NCI-H460 (cell line): ENCODE measurements around the gene SOX6. TPM values are rescaled to one million over a fixed set of nuclear protein-coding genes. Genes with fewer than 3 reads are reported as not detected.

ENCODE experiments used
- DNase-seq: peaks from one replicate; pipeline ENCODE4 v3.0.0-alpha.2; 2016; ENCODE audit warnings: low read depth; ENCODE audit errors: extremely low read depth
- total RNA-seq: library from RNA; depleted of rRNA; stranded (reverse); fragments of >200 nt; shearing (Covaris generic); gene quantifications from 2 replicates; pipeline ENCODE4 v1.2.3, GENCODE V29; 2014

Gene SOX6
- total RNA-seq, 1 experiment from 2014 or later = 17.2 TPM

DNA sequence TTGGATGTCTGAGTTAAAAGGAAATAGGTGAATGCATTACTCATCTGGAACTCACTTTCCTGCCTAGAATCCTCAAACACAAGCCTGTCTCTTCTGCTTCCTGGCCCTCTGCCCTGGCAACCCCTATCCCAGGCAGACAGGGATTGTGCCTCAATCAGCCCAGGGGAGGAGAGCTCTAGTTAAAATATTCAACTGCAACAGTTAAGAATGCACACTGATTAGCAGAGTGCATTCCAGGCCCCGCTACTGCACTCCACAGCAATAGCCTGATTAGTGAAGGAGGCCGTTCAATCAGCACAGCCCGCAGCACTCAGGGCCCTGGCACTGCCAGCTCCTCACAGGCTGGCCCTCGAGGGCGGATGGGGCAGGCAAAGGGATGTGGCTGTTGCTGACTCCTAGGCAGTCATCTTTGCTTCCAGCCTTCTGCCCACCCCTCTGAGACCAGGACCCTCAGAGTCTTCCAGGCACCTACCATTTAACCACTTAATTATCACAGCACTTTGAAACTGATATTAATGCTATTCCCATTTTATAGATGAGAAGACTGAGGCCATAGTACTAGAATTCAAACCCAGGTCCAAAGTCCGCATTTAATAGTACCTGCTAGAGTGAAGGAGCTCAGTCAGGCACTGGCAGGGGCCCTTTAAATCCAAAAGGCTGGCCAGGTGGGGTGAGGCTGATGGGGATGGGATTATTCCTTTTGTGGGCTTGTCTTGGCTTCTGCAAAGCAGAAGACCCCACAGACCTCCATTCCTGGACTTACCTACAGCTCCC lies 435.3 kb downstream of the SOX6 start:
- no peak for DNase-seq

DNA sequence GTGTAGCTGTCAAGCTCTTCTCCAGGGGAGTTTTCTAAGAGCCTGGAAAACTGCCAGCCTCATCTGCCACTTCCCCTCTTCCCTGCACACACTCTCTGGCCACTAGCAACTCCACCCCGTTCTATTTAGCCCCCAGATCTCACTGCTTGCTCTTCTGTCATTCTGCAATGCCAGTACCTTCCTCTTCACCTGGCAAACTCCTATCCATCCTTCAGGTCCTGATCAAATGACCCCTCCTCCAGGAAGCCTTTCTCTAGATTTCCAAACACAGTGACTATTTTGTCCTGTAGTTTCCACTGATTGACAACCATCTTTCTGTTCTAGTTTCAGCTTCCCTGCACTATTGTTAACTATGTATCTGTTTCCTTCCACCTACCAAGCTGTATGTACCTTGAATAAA lies 437.7 kb downstream of the SOX6 start:
- no peak for DNase-seq

DNA sequence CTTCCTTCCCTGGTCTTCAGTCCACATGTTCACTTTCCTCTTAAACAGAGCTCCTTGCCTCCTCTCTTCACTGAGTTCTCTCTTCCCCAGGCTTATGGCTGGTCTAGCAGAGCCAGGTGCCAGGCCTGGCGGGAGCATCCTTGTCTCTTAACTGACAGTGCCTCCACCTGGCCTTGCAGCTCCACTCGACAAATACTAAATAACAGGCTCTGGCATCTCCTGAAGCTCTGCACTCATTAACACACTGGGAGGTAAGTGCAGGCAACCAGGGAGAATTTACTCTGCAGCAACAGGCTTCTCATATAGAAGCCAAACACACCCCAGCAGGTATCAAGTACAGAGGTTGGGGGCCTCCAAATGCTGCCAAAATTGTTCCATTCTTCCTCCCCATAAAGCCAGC lies 438.1 kb downstream of the SOX6 start:
- DNase-seq = no peak
